SH-SY5Y (cell line): ENCODE data around the gene ATP10A.

Source experiments
- GATA2 ChIP-seq: IDR thresholded peaks from 2 replicates; pipeline ENCODE4 v1.6.1; 2011; ENCODE audit warnings: mild to moderate bottlenecking, low read depth, low read length
- GATA3 ChIP-seq: IDR thresholded peaks from 2 replicates; pipeline ENCODE4 v1.6.1; 2011; ENCODE audit warnings: low read depth, mild to moderate bottlenecking, low read length, moderate library complexity

DNA sequence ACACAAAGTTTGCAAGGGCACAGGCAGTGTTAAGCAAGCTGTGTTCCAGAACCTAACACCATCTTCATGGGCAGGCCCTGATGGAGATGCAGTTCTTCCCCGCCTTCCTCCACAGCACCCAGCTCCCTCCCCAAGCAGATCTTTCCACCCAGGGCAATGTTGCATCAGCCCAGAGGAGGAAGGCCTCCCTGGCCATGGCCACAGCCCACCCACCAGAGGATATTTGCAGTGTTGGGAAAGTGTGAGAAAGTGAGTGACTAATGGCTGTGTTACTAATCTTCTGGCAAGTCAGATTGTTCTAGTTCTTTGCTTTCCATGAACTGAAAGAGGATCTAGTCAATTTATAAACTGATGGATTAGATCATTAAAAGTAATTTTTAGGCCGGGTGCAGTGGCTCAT, 42.0 kb upstream of the ATP10A start:
- TF ChIP-seq GATA2 (no peak), GATA3 (no peak)
